ENCODE data around the gene BMP2K. TPM values are rescaled to one million over a fixed set of nuclear protein-coding genes. Genes with fewer than 3 reads are reported as not detected.

The BMP2K gene
- total and polyA plus RNA-seq, 2 of the 8 experiments (the other 6 are each of a cell fraction or from before 2014, with no cell fraction given) = 15.6 to 24.1 TPM

- TF ChIP-seq GABPA (IDR thresholded peaks at IDR 0.05; ENCODE audit: borderline replicate concordance, insufficient read depth, low read length) (no peak), SP4 (IDR thresholded peaks at IDR 0.05; ENCODE audit: low read length) (no peak), RXRA (IDR thresholded peaks at IDR 0.05; ENCODE audit: insufficient read depth, low read depth, low read length) (no peak), CTCF (IDR thresholded peaks at IDR 0.05; ENCODE audit: control extremely low read depth in 1 of 3, insufficient read depth in 1 of 3, low read depth in 1 of 3, low read length in 3 of 3) (no peak)
These were observed 134.5 kb downstream of the BMP2K start (continued) for GRCh38 chr4:78910612-78911011.
